ENCODE data around the gene NMNAT1.

DNA sequence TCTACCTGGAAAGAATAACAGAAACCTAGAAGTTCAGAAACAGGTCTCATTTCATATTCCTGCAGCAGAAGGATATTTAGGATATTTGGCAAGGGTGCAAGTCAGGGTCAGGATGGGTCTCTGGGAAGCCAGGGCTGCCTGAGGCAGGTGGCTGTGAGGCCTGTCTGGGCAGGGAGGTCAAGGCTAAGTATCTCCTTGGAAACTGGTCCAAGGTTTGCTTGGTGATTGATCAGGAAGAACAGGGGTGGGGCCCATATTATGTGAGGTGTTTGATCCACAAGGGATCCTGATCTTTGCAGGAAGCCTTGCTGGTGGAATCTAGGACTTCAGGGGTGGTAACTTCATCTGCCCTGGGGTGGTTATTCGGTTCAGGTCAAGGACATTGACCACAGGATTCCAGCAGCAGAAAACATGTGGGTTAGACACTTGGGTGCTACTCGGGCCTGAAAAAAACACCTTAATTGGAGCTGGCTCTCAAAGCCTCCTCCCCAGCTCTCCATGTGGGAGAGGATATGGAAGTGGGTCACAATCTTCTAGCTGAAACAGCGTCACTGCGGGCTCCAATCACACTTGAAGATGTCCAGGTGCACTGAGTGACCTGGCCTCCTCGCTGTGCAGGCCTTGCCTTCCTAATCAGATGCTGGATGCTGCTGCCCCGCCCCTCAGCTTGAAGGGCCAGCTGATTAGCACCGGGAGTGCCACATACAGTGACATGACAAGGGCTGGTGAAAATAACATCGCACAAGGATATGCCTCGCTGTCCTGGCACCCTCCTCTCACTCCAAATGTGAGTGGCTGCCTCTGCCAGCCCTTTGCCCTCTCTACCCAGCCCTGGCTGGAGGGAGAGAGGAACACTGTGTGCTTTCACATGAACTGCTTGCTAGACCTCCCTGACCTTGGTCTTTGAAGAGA, 41.9 kb upstream of the NMNAT1 start:
- TF ChIP-seq, protein P1, sequence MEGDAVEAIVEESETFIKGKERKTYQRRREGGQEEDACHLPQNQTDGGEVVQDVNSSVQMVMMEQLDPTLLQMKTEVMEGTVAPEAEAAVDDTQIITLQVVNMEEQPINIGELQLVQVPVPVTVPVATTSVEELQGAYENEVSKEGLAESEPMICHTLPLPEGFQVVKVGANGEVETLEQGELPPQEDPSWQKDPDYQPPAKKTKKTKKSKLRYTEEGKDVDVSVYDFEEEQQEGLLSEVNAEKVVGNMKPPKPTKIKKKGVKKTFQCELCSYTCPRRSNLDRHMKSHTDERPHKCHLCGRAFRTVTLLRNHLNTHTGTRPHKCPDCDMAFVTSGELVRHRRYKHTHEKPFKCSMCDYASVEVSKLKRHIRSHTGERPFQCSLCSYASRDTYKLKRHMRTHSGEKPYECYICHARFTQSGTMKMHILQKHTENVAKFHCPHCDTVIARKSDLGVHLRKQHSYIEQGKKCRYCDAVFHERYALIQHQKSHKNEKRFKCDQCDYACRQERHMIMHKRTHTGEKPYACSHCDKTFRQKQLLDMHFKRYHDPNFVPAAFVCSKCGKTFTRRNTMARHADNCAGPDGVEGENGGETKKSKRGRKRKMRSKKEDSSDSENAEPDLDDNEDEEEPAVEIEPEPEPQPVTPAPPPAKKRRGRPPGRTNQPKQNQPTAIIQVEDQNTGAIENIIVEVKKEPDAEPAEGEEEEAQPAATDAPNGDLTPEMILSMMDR (conservative IDR thresholded peaks at IDR 0.05), result no peak
- no peak for TF ChIP-seq EZH2 (IDR thresholded peaks at IDR 0.05; ENCODE audit: low read depth)

Data from PC-9 (cell line).